ENCODE data around the gene CSAD. TPM values are rescaled to one million over a fixed set of nuclear protein-coding genes. Genes with fewer than 3 reads are reported as not detected.
A peak's percentile ranks its signal among the peaks of the same experiment; 100 is the strongest.

CSAD gene, protein sequence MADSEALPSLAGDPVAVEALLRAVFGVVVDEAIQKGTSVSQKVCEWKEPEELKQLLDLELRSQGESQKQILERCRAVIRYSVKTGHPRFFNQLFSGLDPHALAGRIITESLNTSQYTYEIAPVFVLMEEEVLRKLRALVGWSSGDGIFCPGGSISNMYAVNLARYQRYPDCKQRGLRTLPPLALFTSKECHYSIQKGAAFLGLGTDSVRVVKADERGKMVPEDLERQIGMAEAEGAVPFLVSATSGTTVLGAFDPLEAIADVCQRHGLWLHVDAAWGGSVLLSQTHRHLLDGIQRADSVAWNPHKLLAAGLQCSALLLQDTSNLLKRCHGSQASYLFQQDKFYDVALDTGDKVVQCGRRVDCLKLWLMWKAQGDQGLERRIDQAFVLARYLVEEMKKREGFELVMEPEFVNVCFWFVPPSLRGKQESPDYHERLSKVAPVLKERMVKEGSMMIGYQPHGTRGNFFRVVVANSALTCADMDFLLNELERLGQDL
- 100 to 1,000 TPM in 1 of 4 donors, 10 to 100 TPM in 3; 29.1 to 142 (median 39.2) TPM for total RNA-seq

DNA sequence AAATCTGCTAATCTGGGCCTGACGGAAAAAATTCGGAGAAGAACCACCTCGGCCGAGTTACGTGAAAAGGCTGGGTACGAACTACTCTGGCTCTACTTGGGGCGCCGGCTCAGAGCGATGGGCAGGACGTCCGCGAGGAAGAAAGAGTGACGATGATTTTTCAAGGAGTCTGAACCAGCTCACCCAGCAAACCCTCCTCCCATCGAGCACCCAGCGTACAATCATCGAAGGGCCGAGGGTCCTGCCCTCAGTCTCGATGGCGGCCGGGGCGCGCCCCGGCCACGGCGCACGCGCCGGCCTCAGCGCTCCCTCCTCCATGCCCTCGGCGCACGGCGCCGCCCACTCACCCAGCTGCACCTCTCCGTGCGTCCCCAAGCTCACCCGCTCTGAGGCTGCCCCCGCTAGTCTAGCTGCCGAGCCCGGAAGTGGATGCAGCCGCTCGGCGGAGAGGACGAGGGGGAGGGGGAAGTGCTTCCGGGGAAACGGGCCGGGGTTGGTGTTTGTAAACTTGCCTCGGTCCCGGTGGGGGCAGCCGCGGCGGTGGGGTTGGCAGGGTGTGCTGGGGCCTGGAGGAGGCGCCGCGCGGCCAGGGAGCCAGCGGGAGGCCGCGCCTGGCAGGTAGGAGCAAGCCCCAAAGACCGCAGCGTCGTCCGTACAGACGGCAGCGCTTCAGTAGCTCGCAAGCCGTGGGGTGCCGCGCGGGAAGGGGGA lies at the start of gene CSAD, which contains the start of gene ZNF740:
TSS of gene CSAD (minus strand) at position 706 of the 711 bp plus-strand sequence. CDS start 7,455 bp downstream, outside the sequence.
TSS of gene ZNF740 (plus strand) at position 503 of the 711 bp plus-strand sequence. CDS start 1,262 bp downstream, outside the sequence.
- in situ Hi-C loops (cut with MboI; ENCODE audit: low pct_ligation_motif_present in 1 of 4, low pct_unique_long_range_greater_than_20kb in 1 of 4, low sequenced_read_pairs in 3 of 4), result loop anchor here in 2 of 4 donors (10.0 to 25.0 kb wide), 2 partner anchors 116 to 118 kb away; partner anchors contain the start of gene TNS2 (in 1 of the 2)
- intact Hi-C loops (cut with DNase I; ENCODE audit: low total_unique reads), result no loop called here

DNA sequence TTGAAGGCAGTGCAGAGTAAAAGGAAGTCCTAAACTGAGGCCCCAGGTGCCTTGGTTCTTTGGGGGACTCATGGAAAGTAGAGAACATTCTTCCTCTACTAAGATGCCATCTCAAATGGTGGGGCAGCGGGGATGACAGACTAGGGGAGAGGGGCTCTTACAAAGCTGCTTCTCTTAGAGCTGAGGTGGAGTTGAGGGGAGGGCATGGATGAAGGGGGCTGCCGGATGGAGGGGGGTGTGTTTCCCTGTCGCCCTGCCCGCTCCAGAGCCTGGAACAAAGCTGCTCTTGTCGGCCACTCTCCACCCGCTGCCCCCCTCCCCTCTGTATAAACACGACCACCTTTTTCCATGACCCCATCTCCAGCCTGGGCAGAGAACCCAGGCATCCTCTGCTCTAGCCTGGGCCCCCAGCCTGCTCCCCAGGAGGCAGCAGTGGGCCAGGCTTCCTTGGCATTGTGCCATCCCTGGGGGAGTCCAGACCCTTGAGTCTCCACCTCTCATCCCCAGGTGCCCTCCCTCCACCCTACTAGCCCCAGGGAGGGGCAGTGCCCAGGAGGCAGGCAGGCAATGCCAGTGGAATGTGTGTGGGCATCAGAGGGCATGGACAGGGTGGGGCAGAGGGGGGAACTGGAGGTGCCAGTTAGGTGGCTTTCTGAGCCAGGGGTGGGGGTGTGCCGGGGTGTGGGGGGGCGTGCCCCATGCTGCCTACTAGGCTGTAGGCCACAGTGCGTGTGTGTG lies 49.6 kb upstream of the CSAD start:
- peak; percentile 79 for DNase-seq
- no peaks in the 10 kb centered on the region for H3K27me3 ChIP-seq
- in situ Hi-C loops (cut with MboI; ENCODE audit: low pct_ligation_motif_present in 1 of 4, low pct_unique_long_range_greater_than_20kb in 1 of 4, low sequenced_read_pairs in 3 of 4) (no loop called here), intact Hi-C loops (cut with DNase I; ENCODE audit: low total_unique reads) (no loop called here)
- H3K36me3 ChIP-seq, result no peaks in the 10 kb centered on the region
- no peak for TF ChIP-seq POLR2AphosphoS5 (IDR thresholded peaks at IDR 0.05)
- no peak for TF ChIP-seq EP300 (IDR thresholded peaks at IDR 0.05; ENCODE audit: low read depth)
- TF ChIP-seq, protein P1, sequence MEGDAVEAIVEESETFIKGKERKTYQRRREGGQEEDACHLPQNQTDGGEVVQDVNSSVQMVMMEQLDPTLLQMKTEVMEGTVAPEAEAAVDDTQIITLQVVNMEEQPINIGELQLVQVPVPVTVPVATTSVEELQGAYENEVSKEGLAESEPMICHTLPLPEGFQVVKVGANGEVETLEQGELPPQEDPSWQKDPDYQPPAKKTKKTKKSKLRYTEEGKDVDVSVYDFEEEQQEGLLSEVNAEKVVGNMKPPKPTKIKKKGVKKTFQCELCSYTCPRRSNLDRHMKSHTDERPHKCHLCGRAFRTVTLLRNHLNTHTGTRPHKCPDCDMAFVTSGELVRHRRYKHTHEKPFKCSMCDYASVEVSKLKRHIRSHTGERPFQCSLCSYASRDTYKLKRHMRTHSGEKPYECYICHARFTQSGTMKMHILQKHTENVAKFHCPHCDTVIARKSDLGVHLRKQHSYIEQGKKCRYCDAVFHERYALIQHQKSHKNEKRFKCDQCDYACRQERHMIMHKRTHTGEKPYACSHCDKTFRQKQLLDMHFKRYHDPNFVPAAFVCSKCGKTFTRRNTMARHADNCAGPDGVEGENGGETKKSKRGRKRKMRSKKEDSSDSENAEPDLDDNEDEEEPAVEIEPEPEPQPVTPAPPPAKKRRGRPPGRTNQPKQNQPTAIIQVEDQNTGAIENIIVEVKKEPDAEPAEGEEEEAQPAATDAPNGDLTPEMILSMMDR (IDR thresholded peaks at IDR 0.05), result no peak
- no peak for TF ChIP-seq POLR2A (IDR thresholded peaks at IDR 0.05)
- no peak overlapping the region for H3K4me3 ChIP-seq
- peaks cover 29 to 48% (median 41%) of the 10 kb centered on the region in 4 donors for H3K4me1 ChIP-seq
- peak overlapping the region; percentile 1 to 93 (median 55) for H3K27ac ChIP-seq
- WGBS, 2 donors (ENCODE audit: low coverage in 1 of 2), result 64 to 100% methylated on average over 1 to 10 of the region's 10 CpGs
- H3K9me3 ChIP-seq, result no peaks in the 10 kb centered on the region

More for the DNA sequence above, at the start of gene CSAD, which contains the start of gene ZNF740:
- DNase-seq, result peak; percentile 98
- H3K36me3 ChIP-seq, result peaks cover 0 to 16% (median 5%) of the 10 kb centered on the region in 4 donors
- H3K4me1 ChIP-seq, result peaks cover 33 to 41% (median 36%) of the 10 kb centered on the region in 4 donors
- WGBS, 2 donors (ENCODE audit: low coverage in 1 of 2), result 1% methylated on average over 45 of the region's 70 CpGs; no CpG with 5 or more reads in 1 of the 2 donors
- H3K4me3 ChIP-seq, result peak within 1 kb of the TSS; percentile 72 to 90 (median 82)
- TF ChIP-seq, protein P1 (IDR thresholded peaks at IDR 0.05), result no peak
- TF ChIP-seq POLR2A (IDR thresholded peaks at IDR 0.05) (peak; percentile 85), EP300 (IDR thresholded peaks at IDR 0.05; ENCODE audit: low read depth) (no peak), POLR2AphosphoS5 (IDR thresholded peaks at IDR 0.05) (peak; percentile 62 to 89 (median 73))
- peak within 1 kb of the TSS; percentile 92 to 99 (median 96) for H3K27ac ChIP-seq
- H3K27me3 ChIP-seq, result no peaks in the 10 kb centered on the region
- no peaks in the 10 kb centered on the region for H3K9me3 ChIP-seq

DNA sequence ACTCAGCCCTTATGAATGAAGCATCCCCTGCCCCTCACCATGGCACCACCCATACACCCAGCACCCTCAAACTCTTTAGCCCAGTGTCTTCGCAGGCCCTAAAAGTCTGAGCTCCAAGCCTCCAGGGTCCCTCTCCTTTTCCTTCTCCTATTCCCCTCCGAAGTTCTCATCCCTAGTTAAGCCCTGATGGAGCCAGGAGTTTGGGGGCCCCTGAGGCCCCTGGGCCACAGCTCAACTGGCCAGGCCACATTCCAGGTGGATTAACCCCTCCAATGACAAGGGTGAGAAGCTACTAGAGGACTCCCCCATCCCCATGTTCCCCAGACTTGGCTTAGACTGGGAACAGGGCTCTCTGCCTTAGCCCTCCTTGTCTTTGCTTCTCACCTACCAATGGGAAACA lies 48.7 kb upstream of the CSAD start:
- WGBS, 2 donors (ENCODE audit: low coverage in 1 of 2), result 90 to 93% methylated on average over 2 of the region's 2 CpGs
- peak overlapping the region in 1 of 4 donors; percentile 30 for H3K27ac ChIP-seq
- H3K4me1 ChIP-seq, result peaks cover 37 to 55% (median 46%) of the 10 kb centered on the region in 4 donors
- in situ Hi-C loops (cut with MboI; ENCODE audit: low pct_ligation_motif_present in 1 of 4, low pct_unique_long_range_greater_than_20kb in 1 of 4, low sequenced_read_pairs in 3 of 4) (no loop called here), intact Hi-C loops (cut with DNase I; ENCODE audit: low total_unique reads) (no loop called here)
- no peak for DNase-seq
- no peaks in the 10 kb centered on the region for H3K36me3 ChIP-seq
- no peak overlapping the region for H3K4me3 ChIP-seq
- no peaks in the 10 kb centered on the region for H3K27me3 ChIP-seq
- TF ChIP-seq POLR2A (IDR thresholded peaks at IDR 0.05) (no peak), POLR2AphosphoS5 (IDR thresholded peaks at IDR 0.05) (no peak), EP300 (IDR thresholded peaks at IDR 0.05; ENCODE audit: low read depth) (no peak)
- TF ChIP-seq, protein P1 (IDR thresholded peaks at IDR 0.05), result no peak
- H3K9me3 ChIP-seq, result no peaks in the 10 kb centered on the region
